GM21528 (cell line): ENCODE data around the gene ZMIZ1.

Experiments used
- ATAC-seq: cut with Tn5 transposase; IDR thresholded peaks from one replicate; pipeline ENCODE4 v1.9.1; 2021; ENCODE audit warnings: mild to moderate bottlenecking, moderate library complexity; ENCODE audit not compliant: unreplicated experiment, low FRiP score

Gene ZMIZ1

DNA sequence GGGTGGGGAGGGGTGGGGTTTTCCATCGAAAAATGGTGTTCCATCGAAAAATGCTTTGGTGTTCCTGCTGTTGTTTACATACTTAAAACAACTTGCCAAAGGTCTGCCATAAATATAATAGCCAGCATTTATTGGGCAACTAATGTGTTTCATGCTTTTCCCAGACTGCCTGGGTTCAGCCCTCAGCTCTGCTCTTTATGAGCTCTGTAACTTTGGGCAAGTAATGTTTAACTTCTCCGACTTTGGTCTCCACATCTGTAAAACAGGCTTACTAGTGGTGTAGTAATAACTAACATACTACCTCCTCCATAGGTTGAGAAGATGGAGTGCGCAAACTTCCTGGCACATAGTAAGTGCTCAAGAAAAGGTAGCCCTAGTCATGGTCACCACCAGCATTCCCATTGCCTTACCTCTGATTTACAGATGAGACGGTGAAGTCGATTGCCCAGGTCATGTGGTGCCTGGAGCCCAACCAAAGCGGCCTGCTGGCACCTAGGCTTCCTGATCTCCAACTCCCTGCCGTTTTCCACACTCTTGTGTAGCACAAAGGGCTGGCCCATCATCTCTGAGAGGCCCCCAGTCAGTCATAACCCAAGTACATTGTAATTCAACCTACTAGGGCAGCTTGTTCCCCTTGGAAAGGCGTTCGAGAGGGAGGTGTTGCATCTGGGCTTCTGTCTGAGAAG lies 8.9 kb downstream of the ZMIZ1 start:
- no peak for ATAC-seq

DNA sequence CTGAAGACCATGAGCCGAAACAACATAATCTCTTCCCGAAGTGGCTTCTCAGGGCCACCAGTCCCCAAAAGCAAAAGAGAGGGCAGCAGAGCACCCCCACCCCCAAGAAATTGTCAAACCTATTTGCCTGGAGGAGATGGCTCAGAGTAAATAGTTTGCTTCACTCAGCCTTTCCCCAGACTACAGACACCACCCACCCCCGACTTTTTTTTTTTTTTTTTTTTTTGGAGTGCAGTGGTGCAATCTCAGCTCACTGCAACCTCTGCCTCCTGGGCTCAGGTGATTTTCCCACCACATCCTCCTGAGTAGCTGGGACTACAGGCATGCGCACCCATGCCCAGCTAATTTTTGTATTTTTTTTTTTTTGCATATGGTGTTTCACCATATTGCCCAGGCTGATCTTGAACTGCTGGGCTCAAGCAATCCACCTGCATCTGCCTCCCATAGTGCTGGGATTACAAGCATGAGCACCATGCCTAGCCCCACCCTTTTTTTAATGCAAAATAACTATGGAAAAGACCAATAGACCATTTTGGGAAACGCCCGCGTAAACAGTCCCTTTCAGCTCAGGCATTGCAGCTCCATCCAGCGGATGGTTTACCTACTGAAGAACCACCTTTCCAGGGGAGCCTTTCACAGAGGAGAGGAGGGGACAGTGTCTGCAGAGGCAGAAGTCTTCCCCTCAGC lies 9.7 kb downstream of the ZMIZ1 start:
- no peak for ATAC-seq

DNA sequence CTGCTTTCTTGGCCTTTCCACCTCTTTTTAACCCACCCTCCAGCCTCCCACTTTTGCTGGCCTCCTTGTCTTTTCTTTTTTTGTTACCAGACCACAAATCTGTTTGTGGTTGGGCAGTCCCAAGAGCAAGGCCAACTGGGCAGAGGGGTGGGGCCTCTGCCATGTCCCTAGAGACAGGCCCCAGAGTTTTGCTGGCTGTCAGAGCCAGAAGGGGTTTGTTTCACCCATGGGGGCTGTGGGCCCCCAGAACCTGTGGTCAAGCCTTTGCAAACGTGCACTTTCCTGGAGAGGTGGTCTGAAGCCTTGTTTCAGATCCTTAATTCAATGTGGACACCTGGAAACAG lies 10.3 kb downstream of the ZMIZ1 start:
- ATAC-seq, result no peak

DNA sequence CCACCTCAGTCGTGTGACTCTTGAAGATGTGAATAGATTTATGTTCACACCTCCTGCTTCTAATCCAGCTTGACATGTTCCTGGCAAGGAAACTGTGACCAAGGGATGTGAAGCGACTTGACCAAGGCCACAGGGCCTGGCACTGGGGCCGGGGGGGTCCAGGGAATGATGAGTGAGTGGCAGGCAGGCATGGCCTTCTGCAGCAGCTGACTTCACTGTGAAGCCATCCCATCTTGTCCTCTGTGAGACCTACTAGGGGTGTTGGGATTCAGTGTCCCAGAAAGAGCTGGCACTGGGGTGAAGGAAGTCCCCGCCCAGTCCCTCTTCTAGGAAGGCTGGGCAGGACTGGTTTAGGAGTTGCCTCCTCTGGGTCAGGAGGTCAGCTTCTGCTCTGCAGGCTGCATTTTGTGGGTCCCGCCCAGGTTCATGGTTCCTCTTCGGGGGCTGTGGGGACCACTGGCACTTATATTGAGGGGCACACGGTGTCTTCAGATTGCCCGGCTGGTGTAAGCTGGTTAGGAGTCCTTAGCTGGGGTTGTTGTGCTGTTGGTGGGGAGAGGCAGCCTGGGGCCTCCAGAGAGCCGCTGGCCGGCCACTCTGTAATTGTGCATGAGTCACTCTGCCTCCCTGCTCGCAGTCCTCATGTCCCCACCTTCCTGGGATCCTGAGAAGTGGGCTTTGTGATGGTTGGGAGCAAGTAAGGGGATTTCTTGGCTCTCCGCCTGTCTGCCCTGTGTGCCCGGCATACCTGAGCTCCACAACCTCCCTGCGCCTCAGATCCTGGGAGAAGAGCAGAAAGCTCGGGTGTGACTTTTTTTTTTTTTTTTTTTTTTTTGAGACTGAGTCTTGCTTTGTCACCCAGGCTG lies 11.0 kb downstream of the ZMIZ1 start:
- ATAC-seq, result no peak

DNA sequence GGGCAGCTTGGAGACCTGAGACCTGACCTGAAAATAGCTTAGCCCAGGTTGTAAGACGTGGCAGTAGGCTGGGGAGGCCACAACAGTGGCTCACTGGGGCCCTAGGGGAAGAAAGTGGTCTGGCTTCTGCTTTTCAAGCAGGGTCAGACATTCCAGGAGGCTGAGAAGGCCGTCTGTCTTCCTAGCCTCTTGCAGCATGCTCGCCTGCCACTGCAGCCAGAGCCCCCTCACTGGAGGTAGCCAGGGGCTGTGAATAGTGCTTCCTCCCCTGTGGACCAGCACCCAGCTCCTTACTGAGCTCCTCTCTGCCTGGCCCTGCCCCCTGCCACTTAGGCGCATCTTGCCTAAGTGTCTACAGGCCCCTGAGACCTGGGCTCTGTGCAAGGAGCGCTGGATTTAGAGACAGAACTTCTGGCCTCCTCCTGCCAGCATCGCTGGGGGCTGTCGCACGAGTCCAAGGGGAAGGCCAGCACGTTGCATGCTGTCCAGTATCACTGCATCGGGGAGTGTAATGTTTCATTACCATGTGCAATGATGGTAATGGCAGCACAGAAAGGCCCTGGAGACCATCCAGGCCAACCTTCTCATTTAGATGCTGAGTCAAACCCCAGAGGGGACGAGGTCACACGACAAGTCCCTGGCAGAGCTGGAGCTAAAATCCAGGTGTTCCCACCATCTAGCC lies 12.7 kb downstream of the ZMIZ1 start:
- ATAC-seq, result no peak

DNA sequence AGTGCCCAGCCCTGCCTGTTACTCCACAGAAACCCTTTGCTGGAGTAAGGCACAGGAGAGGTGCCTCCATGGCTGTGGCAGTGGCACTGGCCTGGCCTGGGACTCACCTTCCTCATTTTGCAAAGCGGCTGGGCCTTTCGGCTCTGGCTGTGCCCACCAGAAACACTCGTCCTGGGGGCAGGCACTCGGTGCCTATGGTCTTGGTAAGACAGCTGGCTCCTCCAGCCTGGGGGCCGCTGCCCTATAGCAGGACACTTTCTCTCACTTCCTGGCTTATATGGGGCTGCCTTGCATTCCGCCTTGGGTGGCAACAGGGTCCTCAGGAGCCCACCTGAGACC lies 13.2 kb downstream of the ZMIZ1 start:
- no peak for ATAC-seq

DNA sequence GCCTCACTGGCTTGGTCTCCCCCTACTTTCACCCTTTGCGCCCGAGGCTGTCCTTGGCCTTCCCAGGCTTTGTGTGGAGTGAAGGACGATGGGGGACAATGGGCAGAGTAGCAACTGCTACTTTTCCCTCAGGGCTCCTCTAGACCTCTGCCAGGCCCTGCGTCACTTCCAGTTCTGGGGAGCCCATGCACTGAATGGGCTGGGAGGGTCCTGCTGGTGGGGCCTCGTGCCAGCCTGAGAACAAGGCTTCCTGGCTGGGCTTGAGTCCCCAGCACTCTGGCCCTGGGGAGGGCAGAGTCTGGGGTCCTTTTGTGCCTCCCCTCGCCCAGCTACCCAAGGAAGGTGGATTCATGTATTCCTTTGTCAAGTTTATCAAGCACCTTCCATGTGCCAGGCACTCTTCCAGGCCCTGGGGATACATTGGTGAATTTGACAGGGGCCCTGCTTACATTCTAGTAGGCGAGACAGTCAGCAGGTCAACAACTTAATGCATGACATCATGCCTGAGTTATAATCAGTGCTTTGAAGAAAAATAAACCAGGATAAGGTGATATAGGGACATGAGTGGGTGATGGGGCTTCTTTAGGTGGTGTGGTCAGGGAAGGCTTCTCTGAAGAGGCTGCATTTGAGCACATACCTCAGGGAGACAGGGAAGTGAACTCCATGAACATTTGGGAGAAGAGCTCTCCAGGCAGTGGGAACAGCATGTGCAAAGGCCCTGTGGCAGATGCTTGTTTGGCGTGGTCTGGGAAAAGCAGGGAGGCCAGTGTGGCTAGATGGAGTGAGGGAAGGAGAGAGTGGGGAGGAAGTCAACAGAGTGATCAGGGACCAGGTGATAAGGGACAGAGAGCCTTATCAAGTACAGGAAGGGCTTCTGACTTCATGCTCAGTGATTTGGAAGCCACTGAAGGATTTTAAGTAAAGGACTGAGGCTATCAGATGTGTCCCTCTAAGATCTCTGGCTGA lies 14.1 kb downstream of the ZMIZ1 start:
- ATAC-seq, result no peak

DNA sequence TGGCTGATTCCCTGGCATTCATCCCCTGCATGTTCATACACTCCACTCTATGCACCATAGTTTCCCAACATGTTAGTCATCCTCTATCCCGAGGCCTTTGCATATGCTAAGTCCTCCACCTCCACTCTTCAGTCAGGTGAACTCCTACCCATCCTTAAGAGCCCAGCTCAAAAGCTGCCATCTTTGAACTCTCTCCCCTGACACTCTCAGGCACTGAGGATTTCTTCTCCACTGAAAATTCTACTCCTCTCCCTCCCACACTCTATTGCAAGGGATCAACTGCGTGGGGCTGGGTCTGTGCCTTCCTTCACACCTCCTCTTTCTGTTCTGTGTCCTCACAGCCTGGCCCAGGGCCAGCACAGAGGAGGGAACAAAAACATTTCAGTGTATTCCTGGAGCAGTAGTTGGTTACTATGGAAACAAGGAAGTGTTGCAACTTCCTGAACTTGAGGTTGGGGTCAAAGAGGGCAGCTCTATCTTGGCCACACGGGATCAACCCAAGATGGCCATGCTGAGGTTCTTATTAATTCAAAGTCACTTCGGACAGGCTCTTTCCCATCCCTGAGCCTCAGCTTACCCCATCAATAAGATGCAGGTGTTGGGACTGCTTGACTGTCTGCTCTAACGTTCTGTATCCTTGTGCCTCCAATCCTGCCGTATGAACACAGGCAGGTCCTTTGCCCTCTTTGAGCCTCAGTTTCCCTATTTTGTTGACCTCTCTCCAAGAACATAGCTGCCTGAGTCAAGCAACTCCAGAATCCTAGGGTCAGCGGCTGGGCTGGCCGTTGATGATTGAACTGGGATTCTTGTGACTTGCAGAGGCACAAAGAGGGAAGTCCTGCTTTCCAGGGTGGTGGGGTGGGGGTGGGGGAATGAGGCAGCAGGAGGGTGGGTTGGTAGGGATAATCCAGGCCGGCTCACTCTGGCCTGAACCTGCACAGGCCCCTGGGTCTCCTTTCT lies 15.5 kb downstream of the ZMIZ1 start:
- ATAC-seq, result no peak

DNA sequence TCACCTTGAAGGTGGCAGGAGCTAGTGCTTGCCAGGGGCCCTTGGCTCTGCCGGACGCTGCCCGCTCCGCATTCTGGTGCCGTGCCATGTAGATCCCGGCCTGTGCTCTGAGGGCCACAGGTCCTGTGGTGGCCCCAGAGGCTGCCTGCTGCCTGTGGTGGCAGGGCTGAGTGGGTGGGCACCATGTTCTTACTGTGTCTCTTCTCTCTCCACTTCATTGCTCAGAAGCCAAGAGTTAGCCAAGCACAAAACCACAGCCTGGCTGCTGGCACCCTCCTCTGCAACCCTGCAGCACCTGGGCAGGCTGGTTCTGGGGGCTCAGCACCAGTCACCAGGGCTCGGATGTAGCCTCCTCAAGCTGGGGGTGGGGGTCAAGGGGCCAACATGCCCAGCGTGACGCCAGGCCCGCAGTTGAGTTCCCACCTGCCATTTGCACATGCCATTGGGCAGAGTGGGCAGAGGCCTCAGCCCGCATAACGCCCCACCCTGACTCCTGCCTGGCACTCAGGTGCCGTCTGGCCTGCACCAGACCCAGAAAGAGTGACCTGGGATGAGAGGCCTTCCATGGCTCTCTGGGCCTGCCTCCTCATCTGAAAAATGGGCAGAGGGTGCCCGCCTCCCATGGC lies 16.3 kb downstream of the ZMIZ1 start:
- no peak for ATAC-seq

DNA sequence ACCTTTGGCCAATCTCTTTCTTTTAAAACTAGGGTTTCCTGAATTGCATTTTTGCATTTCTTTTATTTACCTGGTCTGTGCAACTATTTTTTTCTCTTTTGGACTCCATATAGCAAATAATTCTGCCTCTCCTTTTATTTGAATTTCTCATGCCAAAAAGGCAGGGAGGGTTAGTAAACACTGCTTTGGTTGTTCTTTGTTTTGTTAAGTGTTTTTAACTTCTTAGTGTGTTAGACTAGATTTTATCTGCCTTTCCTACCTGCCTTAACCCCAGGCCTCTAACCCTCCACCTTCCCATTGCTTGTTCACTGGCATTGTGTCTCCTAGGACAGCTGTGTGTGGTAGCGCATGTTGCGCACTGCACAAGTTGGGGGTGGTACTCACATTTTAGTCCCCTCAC lies 18.1 kb downstream of the ZMIZ1 start:
- ATAC-seq, result no peak

DNA sequence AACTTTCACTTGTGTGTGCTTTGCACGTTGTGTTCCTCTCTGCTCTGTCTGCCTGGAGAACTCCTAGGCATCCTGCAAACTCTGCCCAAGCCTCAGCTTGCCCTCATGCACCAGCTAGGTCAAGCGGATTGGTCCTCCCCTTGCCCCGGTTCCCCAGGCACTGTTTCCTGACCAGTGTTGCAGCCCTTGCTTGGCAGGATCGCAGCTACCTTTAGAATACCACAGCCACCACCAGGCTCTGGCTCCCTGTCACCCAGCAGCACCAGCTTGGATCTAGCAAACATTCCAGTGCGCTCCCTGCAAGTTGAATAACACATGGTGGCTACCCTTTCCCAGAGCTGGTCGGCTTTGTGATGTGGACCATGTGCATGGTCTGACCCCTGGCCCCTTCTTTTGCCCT lies 19.0 kb downstream of the ZMIZ1 start:
- ATAC-seq, result no peak

DNA sequence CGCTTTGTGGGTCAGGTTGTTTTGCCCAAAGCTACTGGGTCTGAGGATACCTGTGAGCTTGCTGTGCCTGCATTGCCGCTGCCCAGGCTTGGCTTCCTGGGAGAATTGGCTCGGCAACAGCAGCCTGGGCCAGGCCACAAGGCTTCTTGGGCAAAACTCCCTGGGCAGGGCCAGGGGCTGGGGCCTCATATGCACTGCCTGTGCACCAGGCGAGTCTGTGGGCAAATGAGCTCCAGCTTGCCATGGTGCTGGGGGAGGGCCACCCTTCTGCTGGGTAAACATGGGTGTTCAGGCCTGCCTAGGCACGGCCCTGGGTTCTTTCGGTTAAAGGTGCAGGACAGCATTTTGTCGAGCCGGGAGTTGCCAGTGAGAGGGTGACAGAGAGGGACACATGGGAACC lies 19.4 kb downstream of the ZMIZ1 start:
- ATAC-seq, result no peak

DNA sequence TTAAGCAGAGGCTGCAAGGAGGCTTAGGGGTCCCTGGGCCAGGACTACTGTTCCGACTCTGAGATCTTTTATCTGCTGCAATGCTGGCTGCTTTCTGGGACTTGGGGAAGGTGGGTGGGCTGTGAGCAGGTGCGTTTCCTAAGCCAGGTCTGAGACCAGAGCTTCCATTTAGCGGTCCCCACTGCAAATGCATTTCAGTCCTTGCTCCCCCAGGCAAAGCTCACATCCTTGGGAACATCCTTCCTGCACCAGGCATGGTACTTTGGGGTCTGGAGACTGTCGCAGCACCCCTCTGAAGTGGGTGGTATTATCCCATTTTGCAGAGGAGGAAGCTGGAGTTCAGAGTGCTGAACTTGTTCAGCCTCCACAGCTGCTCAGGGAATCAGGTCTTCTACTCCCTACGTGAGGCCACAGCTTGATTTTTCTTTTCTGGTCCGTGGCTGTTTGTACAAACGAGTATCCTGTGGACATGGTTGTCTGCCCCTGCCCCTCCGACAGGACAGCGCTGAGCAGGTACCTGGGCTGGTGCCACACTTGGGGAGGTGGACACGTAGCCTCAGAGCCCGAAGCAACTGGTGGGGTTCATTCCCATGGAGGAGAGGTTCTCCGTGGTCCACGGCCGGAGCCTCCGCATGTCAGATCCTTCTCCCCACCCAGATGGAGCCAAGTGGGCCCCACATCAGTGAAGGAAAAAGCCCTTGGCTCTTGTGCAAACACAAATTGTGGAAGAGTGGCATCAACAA lies 20.0 kb downstream of the ZMIZ1 start:
- no peak for ATAC-seq

DNA sequence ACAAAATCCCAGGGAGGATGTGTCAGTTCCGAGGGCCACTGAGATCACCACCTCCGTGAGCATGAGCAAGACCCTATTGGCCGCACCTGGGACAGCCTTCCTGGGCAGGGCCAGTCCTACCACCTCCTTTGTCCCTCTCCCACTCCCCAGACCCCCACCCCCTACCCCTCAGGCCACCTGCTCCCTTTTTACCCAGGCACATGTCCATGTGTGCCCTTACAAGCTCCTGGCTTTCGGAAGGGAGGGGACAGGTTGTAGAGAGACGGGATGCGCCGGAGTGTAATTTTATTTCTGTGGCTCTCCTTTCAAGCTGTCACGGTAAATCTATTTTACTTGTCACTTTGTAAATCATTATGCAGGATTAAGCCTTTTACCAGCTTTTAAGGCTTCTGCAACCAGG lies 20.9 kb downstream of the ZMIZ1 start:
- ATAC-seq, result no peak

DNA sequence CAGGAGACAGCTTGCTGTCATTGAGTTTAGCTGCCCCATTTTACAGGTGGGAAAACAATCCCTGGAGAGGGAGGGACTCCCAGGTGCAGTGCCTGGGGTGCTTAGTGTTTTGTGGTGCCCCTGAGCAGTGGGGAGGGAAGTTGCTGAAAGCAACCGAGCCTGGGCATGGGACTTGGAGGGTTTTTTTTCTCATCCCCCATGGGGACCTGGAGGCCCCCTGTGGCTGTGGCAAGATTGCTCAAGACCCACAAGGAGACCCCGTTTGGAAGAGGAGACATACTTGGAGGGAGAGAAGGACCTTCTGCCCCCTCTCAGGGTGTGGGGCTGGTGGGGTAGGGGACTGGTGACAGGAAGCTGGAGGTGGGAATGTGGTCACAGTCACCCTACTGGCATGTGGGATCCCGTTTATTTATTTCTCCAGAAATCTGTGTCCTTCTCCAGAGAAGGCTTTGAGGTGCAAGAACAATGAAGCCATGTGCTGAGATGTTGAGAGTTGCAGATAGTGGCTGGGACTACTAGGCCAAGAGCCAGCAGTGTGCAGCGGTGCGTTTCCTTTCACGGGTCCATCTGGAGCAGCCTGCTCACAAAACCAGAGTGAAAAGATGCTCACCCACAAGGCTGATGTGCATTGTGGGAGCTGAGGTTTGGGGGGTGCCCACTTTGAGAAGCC lies 21.5 kb downstream of the ZMIZ1 start:
- no peak for ATAC-seq

DNA sequence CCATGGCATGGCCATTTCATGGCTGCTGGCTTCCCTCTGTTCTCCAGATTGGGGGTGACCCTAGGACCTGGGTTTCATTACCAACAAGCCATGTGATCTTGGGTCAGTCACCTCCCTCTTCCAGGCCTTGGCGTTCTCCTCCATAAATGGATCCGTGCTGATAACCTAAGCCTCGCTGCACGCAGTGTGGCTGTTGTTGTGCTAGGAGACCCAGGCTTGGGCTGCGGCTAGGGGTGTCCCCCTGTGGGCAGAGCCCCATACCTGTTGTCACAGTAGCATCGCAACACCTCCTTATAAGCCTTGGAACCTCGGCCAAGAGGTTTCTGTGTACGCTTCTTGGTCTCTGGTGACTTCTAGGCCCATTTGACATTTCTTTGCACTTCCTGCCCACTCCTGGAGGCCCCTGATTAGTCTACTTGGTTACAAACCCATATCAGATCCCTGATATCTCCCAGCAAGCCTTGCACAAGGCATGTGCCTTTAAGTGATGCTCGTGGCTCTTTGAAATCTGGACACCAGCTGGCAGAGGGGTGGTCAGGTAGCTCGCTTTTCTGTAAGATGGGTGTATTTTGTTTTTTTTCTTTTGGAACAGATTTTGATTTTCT lies 23.6 kb downstream of the ZMIZ1 start:
- ATAC-seq, result no peak
